ENCODE data around the gene INHBC. TPM values are rescaled to one million over a fixed set of nuclear protein-coding genes. Genes with fewer than 3 reads are reported as not detected.

INHBC gene
- total RNA-seq, 1 donor from 2014 or later: not detected

GRCh38 chr12:57452937-57453509 lies 18.4 kb downstream of the INHBC start:
- Histone ChIP-seq H3K27me3 (ENCODE audit: control insufficient read depth, insufficient read depth, low read length) (no peaks in the 10 kb centered on the region), H3K36me3 (ENCODE audit: control insufficient read depth, insufficient read depth, low read length) (no peaks in the 10 kb centered on the region), H3K4me3 (ENCODE audit: low read depth, low read length) (no peak overlapping the region)
- TF ChIP-seq CTCF (IDR thresholded peaks at IDR 0.05; ENCODE audit: insufficient read depth, low read length, severe bottlenecking): peak; percentile 93
- DNase-seq (ENCODE audit: low read depth) (peak; percentile 59), FAIRE-seq (no peak)

GRCh38 chr12:57454213-57454565 lies 19.6 kb downstream of the INHBC start:
- Histone ChIP-seq H3K36me3 (ENCODE audit: control insufficient read depth, insufficient read depth, low read length) (no peaks in the 10 kb centered on the region), H3K27me3 (ENCODE audit: control insufficient read depth, insufficient read depth, low read length) (no peaks in the 10 kb centered on the region), H3K4me3 (ENCODE audit: low read depth, low read length) (no peak overlapping the region)
- TF ChIP-seq CTCF (IDR thresholded peaks at IDR 0.05; ENCODE audit: insufficient read depth, low read length, severe bottlenecking): no peak
- DNase-seq (ENCODE audit: low read depth): no peak
- no peak for FAIRE-seq

GRCh38 chr12:57454566-57455373 lies 20.2 kb downstream of the INHBC start, which contains the start of gene INHBE:
Gene INHBE (plus strand): TSS chr12:57455307. CDS start chr12:57455537, 230 bp downstream.
- no peak for TF ChIP-seq CTCF (IDR thresholded peaks at IDR 0.05; ENCODE audit: insufficient read depth, low read length, severe bottlenecking)
- Histone ChIP-seq H3K27me3 (ENCODE audit: control insufficient read depth, insufficient read depth, low read length) (no peaks in the 10 kb centered on the region), H3K4me3 (ENCODE audit: low read depth, low read length) (no peak within 1 kb of the TSS), H3K36me3 (ENCODE audit: control insufficient read depth, insufficient read depth, low read length) (no peaks in the 10 kb centered on the region)
- DNase-seq (ENCODE audit: low read depth) (no peak), FAIRE-seq (no peak)

- no peak for DNase-seq (ENCODE audit: low read depth)
Measured at GRCh38 chr12:57455374-57456144, 21.0 kb downstream of the INHBC start.

GRCh38 chr12:57456145-57456700 lies 21.6 kb downstream of the INHBC start:
- FAIRE-seq: no peak
- H3K4me3 ChIP-seq (ENCODE audit: low read depth, low read length): no peak overlapping the region
- H3K27me3 ChIP-seq (ENCODE audit: control insufficient read depth, insufficient read depth, low read length): peaks cover 5% of the 10 kb centered on the region
- DNase-seq (ENCODE audit: low read depth): peak; percentile 41
- no peaks in the 10 kb centered on the region for H3K36me3 ChIP-seq (ENCODE audit: control insufficient read depth, insufficient read depth, low read length)
- peak; percentile 87 for TF ChIP-seq CTCF (IDR thresholded peaks at IDR 0.05; ENCODE audit: insufficient read depth, low read length, severe bottlenecking)

More at GRCh38 chr12:57455374-57456144, 21.0 kb downstream of the INHBC start:
- TF ChIP-seq CTCF (IDR thresholded peaks at IDR 0.05; ENCODE audit: insufficient read depth, low read length, severe bottlenecking): no peak
- no peak overlapping the region for H3K4me3 ChIP-seq (ENCODE audit: low read depth, low read length)
- no peak for FAIRE-seq
- H3K36me3 ChIP-seq (ENCODE audit: control insufficient read depth, insufficient read depth, low read length): no peaks in the 10 kb centered on the region
- no peaks in the 10 kb centered on the region for H3K27me3 ChIP-seq (ENCODE audit: control insufficient read depth, insufficient read depth, low read length)

Measured in bronchial epithelial cell (primary cell).